ENCODE measurements around the gene TMEM167B. TPM values are rescaled to one million over a fixed set of nuclear protein-coding genes. Genes with fewer than 3 reads are reported as not detected.

Gene TMEM167B
- total RNA-seq, 1 donor: 26.1 TPM

DNA sequence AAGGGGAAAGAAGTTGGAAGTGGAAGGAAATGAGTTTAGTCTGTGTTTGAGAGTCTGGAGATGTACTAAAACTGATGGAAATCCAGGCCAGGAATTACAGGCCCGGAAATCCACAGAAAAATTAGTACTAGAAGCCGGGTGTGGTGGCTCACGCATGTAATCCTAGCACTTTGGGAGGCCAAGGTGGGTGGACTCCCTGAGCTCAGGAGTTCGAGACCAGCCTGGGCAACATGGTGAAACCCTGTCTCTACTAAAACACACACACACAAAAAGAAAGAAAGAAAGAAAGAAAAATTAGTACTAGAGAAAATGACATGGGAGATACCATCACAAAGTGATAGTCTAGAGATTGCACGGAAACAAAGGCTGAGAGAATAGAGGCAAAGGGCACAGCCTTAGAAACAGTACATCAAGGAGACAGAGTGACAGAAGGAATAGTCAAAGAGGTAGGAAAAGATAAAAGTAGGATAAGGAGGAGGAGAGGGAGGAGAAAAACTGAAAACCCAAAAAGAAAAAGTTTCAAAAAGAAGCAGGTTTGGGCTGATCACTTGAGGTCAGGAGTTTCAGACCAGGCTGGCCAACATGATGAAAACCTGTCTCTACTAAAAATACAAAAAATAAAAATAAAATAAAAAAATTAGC, 10.0 kb upstream of the TMEM167B start:
- TF ChIP-seq, protein P1, sequence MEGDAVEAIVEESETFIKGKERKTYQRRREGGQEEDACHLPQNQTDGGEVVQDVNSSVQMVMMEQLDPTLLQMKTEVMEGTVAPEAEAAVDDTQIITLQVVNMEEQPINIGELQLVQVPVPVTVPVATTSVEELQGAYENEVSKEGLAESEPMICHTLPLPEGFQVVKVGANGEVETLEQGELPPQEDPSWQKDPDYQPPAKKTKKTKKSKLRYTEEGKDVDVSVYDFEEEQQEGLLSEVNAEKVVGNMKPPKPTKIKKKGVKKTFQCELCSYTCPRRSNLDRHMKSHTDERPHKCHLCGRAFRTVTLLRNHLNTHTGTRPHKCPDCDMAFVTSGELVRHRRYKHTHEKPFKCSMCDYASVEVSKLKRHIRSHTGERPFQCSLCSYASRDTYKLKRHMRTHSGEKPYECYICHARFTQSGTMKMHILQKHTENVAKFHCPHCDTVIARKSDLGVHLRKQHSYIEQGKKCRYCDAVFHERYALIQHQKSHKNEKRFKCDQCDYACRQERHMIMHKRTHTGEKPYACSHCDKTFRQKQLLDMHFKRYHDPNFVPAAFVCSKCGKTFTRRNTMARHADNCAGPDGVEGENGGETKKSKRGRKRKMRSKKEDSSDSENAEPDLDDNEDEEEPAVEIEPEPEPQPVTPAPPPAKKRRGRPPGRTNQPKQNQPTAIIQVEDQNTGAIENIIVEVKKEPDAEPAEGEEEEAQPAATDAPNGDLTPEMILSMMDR (IDR thresholded peaks at IDR 0.05; ENCODE audit: insufficient read depth, low read length): no peak
- no peak for DNase-seq (ENCODE audit: low read depth)
- H3K4me3 ChIP-seq (ENCODE audit: low read depth, low read length): no peak overlapping the region

DNA sequence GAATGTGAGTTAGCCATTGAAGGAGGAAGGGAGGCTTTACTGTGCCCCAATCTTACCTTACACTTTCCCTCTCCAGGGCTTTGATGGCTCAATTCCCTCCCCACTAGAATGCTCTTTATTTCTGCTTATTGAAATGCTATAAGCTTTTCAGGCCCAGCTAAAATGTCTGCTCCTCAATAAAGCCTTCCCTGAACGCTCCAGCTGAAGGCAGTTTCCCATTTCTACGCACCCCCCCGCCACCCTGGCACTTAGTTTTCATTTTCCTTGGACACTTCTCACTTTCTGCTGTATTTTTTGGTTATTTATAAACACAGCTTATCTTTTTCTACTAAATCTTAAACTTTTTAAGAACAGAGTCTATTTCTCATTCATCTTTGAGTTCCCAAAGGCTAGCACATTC, 7.1 kb upstream of the TMEM167B start:
- no peak overlapping the region for H3K4me3 ChIP-seq (ENCODE audit: low read depth, low read length)
- DNase-seq (ENCODE audit: low read depth): no peak
- TF ChIP-seq, protein P1 (IDR thresholded peaks at IDR 0.05; ENCODE audit: insufficient read depth, low read length): no peak

DNA sequence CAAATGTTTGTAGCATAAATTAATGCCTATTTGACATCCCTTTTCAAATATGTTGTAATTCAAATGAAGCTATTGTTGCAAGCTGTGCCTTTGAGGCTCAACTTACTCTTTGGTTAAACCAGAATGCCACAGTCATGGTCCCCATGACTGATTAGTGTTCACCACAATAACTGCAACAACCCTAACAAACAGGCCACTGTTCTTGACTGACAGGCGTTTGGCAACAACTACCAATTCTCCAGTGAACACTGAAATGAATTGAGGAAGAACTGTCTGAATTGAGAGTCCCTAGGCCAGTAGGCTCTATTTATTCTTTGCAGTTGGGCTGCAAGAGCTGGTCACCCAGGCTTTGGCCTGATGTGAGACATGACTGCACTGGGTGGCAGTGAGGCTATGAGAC, 6.6 kb upstream of the TMEM167B start:
- DNase-seq (ENCODE audit: low read depth): no peak
- H3K4me3 ChIP-seq (ENCODE audit: low read depth, low read length): no peak overlapping the region
- TF ChIP-seq, protein P1 (IDR thresholded peaks at IDR 0.05; ENCODE audit: insufficient read depth, low read length): no peak

DNA sequence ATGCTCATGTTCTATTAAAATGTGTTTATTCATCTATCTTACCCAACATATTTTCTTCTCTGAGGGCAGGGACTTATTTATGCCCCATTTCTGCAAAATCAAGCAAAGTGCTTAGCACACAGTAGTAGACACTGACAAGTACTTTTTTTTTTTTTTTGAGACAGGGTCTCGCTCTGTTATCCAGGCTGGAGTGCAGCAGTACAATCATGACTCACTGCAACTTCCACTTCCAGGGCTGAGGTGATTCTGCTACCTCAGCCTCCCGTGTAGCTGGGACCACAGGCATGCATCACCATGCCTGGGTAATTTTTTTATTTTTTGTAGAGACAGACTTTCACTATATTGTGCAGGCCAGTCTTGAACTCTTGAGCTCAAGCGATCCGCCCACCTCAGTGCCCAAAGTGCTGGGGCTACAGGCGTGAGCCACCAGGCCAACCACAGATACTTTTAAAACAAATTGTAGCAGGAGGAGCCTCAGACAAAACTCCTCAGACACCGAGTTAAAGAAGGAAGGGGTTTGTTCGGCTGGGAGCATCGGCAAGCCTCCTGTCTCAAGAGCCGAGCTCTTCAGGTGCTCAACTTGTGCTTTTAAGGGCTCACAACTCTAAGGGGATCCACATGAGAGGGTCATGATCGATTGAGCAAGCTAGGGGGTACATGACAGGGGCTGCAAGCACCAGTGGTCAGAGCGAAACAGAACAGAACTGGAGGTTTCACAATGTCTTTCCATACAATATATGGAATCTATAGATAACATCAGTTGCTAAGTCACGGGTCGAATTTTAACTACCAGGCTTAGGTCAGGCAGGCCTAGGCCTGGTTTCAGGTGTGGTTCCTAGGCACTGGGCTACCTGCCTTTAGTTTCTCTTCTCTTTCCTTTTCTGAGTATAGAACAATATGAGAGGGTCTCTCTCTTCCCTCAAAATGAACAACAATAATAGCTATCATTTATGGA, 5.7 kb upstream of the TMEM167B start:
- DNase-seq (ENCODE audit: low read depth): no peak
- TF ChIP-seq, protein P1 (IDR thresholded peaks at IDR 0.05; ENCODE audit: insufficient read depth, low read length): no peak
- no peak overlapping the region for H3K4me3 ChIP-seq (ENCODE audit: low read depth, low read length)

DNA sequence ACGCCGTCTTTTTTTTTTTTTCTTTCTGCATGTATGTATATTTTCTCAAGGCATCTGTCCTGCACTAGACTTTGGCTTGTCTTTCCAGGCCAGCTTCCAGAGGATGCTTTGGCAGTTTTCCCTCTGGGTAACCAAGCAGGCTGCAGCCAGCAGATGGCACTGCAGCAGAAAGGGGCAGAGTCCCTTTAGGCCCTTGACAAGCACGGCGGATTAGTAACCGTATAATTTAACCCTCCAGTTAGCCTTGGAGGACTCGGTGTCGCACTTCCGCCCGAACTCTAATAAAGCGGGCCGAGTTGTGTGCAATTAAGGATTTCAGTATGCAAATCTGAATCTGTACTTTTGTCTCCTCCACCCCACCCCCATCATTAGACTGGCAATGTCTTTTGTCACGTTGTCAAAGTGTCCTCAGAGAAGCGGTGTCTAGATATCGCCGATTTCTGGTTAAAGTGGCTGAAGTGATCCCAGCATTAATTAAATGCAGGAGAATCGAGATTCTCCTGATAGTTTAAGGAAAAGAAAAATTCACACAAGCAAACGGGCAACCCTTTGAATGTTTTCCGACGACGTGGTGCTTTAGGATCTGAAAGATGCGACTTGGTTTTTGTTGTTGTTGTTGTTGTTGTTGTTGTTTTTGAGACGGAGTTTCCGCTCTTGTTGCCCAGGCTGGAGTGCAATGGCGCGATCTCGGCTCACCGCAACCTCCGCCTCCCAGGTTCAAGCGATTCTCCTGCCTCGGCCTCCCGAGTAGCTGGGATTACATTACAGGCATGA, 1.1 kb upstream of the TMEM167B start:
- TF ChIP-seq, protein P1 (IDR thresholded peaks at IDR 0.05; ENCODE audit: insufficient read depth, low read length): peak; percentile 60
- H3K4me3 ChIP-seq (ENCODE audit: low read depth, low read length): peak overlapping the region; percentile 86
- peak; percentile 73 for DNase-seq (ENCODE audit: low read depth)

DNA sequence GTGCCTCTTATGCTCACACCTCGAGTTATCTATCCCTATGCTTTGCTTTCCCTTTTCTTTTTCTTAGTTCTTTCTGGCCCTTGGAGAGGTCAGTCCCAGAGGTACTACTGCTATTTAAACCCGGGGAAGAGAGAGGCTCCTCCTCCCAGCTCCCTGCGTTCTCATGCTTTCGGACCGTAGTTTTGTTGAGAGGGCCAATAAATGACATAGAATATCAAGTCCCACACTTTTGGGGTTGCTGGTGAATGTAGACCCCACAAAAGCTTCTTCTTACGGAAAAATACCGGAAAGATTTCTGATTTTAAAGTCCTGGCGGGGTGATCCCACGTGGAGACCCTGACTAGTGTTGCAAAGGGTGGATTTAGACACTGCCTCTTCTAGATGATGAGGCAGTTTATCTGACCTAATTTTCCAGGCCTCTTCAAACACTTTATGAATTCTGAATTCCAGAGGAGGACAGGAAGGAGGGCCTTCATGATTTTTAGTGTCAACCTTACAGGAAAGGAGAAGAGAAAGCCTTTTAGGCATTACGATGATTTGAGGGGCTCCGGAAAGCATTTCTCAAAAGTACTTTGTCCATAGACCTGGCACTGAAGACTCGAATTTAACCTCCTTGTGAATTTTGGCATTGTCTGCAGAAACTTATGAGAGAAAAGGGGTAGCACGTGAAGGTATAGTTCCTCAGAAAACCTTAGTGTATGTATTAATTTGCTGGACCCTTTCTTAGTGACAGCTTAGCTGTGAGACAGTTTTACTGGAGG, 694 bp downstream of the TMEM167B start:
- H3K4me3 ChIP-seq (ENCODE audit: low read depth, low read length): peak overlapping the region; percentile 86
- TF ChIP-seq, protein P1 (IDR thresholded peaks at IDR 0.05; ENCODE audit: insufficient read depth, low read length): no peak
- DNase-seq (ENCODE audit: low read depth): peak; percentile 68
